ENCODE data around the gene MYCN.

The MYCN gene

DNA sequence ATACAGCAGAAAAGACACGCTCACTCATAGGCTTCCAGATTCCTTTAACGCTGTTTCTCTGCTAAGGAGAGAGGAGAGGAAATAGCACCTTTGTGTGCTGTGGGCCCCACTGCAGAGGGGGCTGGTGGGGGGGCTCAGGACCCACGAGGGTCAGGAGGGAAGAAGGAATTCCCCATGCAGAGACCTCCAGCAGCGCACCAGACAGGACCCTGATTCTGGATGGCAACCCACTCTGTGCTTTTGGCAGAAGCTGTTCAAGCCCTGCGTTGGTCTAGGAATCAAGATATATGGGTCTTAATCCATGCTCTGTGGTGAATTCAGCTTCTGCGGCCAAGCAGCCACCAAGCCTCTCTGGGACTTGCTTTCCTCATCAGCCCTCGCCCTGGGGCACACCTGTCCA lies 31.0 kb downstream of the MYCN start:
- Histone ChIP-seq H3K23ac (ENCODE audit: low read length in 2 of 2) (no peak overlapping the region), H2BK12ac (ENCODE audit: low read length in 2 of 2) (no peak overlapping the region), H2AFZ (ENCODE audit: low read depth, low read length) (no peak overlapping the region), H3K4me2 (ENCODE audit: low read length, poor library complexity, severe bottlenecking) (no peak overlapping the region), H2BK120ac (ENCODE audit: low read depth, low read length) (no peak overlapping the region), H2AK5ac (ENCODE audit: low read length, severe bottlenecking) (no peak overlapping the region), H3K14ac (ENCODE audit: low read length in 2 of 2) (no peak overlapping the region), H3K4me1 (ENCODE audit: control insufficient read depth, insufficient read depth, low read depth, low read length) (no peaks in the 10 kb centered on the region), H3K9ac (ENCODE audit: low read length) (no peak overlapping the region), H3K27me3 (ENCODE audit: control insufficient read depth in 1 of 2, insufficient read depth in 1 of 2, low read length in 2 of 2) (no peaks in the 10 kb centered on the region), H3K4me3 (ENCODE audit: insufficient read depth in 1 of 2, low read depth in 1 of 2, low read length in 2 of 2) (no peak overlapping the region), H4K8ac (ENCODE audit: low read length) (no peak overlapping the region), H3K27ac (ENCODE audit: low read length, poor library complexity, severe bottlenecking) (no peak overlapping the region), H3K36me3 (ENCODE audit: control insufficient read depth in 1 of 2, insufficient read depth in 2 of 2, low read depth in 1 of 2, low read length in 2 of 2) (no peaks in the 10 kb centered on the region), H3K9me3 (ENCODE audit: control insufficient read depth, low read length) (no peaks in the 10 kb centered on the region), H2BK15ac (ENCODE audit: low read depth, poor library complexity, severe bottlenecking) (no peak overlapping the region), H2BK5ac (ENCODE audit: low read depth, low read length, poor library complexity, severe bottlenecking) (no peak overlapping the region), H3K18ac (ENCODE audit: low read depth in 1 of 2, low read length in 2 of 2) (no peak overlapping the region), H3K79me1 (replicated peaks; ENCODE audit: low read length, poor library complexity, severe bottlenecking) (no peaks in the 10 kb centered on the region), H4K91ac (ENCODE audit: low read length) (no peak overlapping the region), H3K4ac (ENCODE audit: low read depth in 1 of 2, low read length in 2 of 2) (no peak overlapping the region)
- 58% methylated on average over 6 of the region's 7 CpGs for WGBS
- DNase-seq, result no peak

DNA sequence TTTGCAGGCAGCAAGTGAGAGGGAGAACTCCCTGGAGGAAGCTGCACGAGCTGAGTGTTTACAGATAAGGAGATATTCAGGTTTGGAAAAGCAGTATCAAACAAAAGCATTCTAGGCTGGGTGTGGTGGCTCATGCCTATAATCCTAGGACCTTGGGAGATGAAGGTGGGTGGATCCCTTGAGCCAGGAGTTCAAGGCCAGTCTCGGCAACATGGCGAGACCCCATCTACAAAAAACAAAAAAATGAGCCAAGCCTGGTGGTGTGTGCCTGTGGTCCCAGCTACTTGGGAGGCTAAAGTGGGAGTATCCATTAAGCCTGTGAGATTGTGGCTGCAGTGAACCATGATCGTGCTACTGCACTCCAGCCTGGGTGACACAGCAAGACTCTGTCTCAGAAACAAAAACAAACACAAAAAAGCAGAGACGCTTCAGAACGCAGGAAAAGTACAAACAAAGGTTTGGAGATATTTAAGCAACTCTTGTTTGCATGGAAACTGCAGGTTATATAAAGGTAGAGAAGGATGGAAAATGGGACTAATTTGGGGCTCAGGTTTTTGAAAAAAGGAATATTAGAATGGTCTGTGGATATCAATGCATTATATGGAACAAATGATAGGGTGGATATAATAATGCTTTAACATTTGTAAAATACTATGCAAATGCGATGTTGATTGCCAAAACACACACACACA lies 31.6 kb downstream of the MYCN start:
- Histone ChIP-seq H3K9ac (ENCODE audit: low read length) (no peak overlapping the region), H3K36me3 (ENCODE audit: control insufficient read depth in 1 of 2, insufficient read depth in 2 of 2, low read depth in 1 of 2, low read length in 2 of 2) (no peaks in the 10 kb centered on the region), H3K4me2 (ENCODE audit: low read length, poor library complexity, severe bottlenecking) (no peak overlapping the region), H2AFZ (ENCODE audit: low read depth, low read length) (no peak overlapping the region), H3K4me1 (ENCODE audit: control insufficient read depth, insufficient read depth, low read depth, low read length) (no peaks in the 10 kb centered on the region), H3K4me3 (ENCODE audit: insufficient read depth in 1 of 2, low read depth in 1 of 2, low read length in 2 of 2) (no peak overlapping the region), H3K4ac (ENCODE audit: low read depth in 1 of 2, low read length in 2 of 2) (no peak overlapping the region), H2BK12ac (ENCODE audit: low read length in 2 of 2) (no peak overlapping the region), H3K79me1 (replicated peaks; ENCODE audit: low read length, poor library complexity, severe bottlenecking) (no peaks in the 10 kb centered on the region), H3K9me3 (ENCODE audit: control insufficient read depth, low read length) (no peaks in the 10 kb centered on the region), H4K91ac (ENCODE audit: low read length) (no peak overlapping the region), H3K18ac (ENCODE audit: low read depth in 1 of 2, low read length in 2 of 2) (no peak overlapping the region), H3K27ac (ENCODE audit: low read length, poor library complexity, severe bottlenecking) (no peak overlapping the region), H2BK5ac (ENCODE audit: low read depth, low read length, poor library complexity, severe bottlenecking) (no peak overlapping the region), H3K23ac (ENCODE audit: low read length in 2 of 2) (no peak overlapping the region), H2AK5ac (ENCODE audit: low read length, severe bottlenecking) (no peak overlapping the region), H3K14ac (ENCODE audit: low read length in 2 of 2) (no peak overlapping the region), H3K27me3 (ENCODE audit: control insufficient read depth in 1 of 2, insufficient read depth in 1 of 2, low read length in 2 of 2) (no peaks in the 10 kb centered on the region), H2BK120ac (ENCODE audit: low read depth, low read length) (no peak overlapping the region), H4K8ac (ENCODE audit: low read length) (no peak overlapping the region), H2BK15ac (ENCODE audit: low read depth, poor library complexity, severe bottlenecking) (no peak overlapping the region)
- WGBS, result 63% methylated on average over 6 of the region's 7 CpGs
- no peak for DNase-seq

DNA sequence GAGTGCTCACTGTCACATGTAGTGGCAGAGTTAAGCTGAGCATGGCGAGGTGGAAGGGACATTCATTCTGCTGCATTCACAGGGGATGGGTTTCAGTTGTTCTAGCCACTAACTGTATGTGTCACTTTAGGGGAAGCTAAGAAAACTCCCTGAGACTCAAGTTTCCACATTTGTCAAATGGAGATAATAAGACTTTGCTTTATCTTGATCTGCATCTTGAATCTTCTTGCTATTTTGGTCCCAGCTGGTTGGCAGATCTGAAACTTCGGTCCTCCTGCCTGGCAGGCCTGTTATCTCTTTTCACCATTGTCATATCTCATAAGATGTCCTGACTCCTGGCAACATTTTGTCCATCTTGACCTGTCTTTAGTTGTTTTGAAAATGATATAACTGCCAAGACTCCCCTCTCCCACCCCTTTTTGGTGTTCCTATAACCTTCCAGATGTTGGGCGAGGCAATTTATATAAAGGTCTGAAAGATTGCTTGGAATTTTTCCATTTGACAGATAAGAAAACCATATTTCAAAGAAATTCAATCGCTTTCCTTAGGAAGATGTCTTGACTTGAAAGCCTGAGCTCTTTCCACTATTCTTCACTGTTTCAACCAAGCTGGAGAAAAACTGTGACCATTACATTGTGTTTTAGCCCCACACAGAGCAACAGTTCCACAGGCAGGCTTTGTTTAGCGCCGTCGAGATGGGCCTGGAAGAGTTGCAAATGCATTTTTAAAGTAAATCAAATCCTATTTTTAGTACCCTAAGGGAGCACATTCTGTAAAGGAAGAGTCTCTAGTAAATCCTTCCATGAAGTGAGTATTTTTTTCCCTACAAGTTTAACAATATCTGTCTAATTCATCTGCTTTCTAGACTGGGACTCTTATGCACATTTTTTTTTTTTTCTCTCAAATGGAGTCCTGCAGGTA lies 33.4 kb downstream of the MYCN start:
- no peak overlapping the region for H2AFZ ChIP-seq (ENCODE audit: low read depth, low read length)
- DNase-seq, result no peak
- no peaks in the 10 kb centered on the region for H3K36me3 ChIP-seq (ENCODE audit: control insufficient read depth in 1 of 2, insufficient read depth in 2 of 2, low read depth in 1 of 2, low read length in 2 of 2)
- H3K9ac ChIP-seq (ENCODE audit: low read length), result no peak overlapping the region
- H4K91ac ChIP-seq (ENCODE audit: low read length), result no peak overlapping the region
- H3K4me2 ChIP-seq (ENCODE audit: low read length, poor library complexity, severe bottlenecking), result no peak overlapping the region
- no peak overlapping the region for H3K4me3 ChIP-seq (ENCODE audit: insufficient read depth in 1 of 2, low read depth in 1 of 2, low read length in 2 of 2)
- H3K4me1 ChIP-seq (ENCODE audit: control insufficient read depth, insufficient read depth, low read depth, low read length), result no peaks in the 10 kb centered on the region
- H3K18ac ChIP-seq (ENCODE audit: low read depth in 1 of 2, low read length in 2 of 2), result no peak overlapping the region
- H2BK120ac ChIP-seq (ENCODE audit: low read depth, low read length), result no peak overlapping the region
- no peak overlapping the region for H2BK5ac ChIP-seq (ENCODE audit: low read depth, low read length, poor library complexity, severe bottlenecking)
- H4K8ac ChIP-seq (ENCODE audit: low read length), result no peak overlapping the region
- no peaks in the 10 kb centered on the region for H3K79me1 ChIP-seq (replicated peaks; ENCODE audit: low read length, poor library complexity, severe bottlenecking)
- H3K27me3 ChIP-seq (ENCODE audit: control insufficient read depth in 1 of 2, insufficient read depth in 1 of 2, low read length in 2 of 2), result no peaks in the 10 kb centered on the region
- no peak overlapping the region for H3K23ac ChIP-seq (ENCODE audit: low read length in 2 of 2)
- H2BK12ac ChIP-seq (ENCODE audit: low read length in 2 of 2), result no peak overlapping the region
- H3K4ac ChIP-seq (ENCODE audit: low read depth in 1 of 2, low read length in 2 of 2), result no peak overlapping the region
- H3K9me3 ChIP-seq (ENCODE audit: control insufficient read depth, low read length), result no peaks in the 10 kb centered on the region
- 78% methylated on average over 3 of the region's 7 CpGs for WGBS
- no peak overlapping the region for H2AK5ac ChIP-seq (ENCODE audit: low read length, severe bottlenecking)
- H3K27ac ChIP-seq (ENCODE audit: low read length, poor library complexity, severe bottlenecking), result no peak overlapping the region
- no peak overlapping the region for H2BK15ac ChIP-seq (ENCODE audit: low read depth, poor library complexity, severe bottlenecking)
- H3K14ac ChIP-seq (ENCODE audit: low read length in 2 of 2), result no peak overlapping the region

DNA sequence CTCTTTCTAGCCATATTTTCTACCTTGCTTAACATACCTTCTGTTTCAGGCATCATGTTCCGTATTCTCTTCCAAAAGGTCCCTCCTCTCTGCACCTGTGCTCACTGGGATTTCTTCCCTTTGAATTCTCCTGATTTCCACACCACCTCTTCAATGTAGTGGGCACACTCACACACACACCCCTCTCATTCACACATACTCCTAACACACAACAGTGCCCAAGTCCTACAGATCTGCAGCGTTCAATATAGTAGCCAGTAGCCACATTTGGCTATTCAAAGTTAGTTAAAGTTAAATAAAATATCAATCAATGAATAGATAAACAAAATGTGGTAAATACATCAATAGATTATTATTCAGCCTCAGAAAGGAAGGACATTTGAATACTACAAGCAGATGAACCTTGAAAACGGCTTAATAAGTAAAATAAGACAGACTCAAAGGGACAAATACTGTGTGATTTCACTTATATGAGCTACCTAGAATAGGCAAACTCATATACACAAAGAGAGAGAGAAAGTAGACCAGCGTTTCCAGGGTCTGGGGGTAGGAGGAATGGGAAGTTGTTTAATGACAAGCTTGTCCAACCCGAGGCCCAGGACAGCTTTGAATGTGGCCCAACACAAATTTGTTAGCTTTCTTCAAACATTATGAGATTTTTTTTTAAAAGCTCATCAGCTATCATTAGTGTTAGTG lies 34.4 kb downstream of the MYCN start:
- no peak for DNase-seq
- no peak overlapping the region for H4K91ac ChIP-seq (ENCODE audit: low read length)
- H3K23ac ChIP-seq (ENCODE audit: low read length in 2 of 2), result no peak overlapping the region
- no peak overlapping the region for H3K14ac ChIP-seq (ENCODE audit: low read length in 2 of 2)
- H3K36me3 ChIP-seq (ENCODE audit: control insufficient read depth in 1 of 2, insufficient read depth in 2 of 2, low read depth in 1 of 2, low read length in 2 of 2), result no peaks in the 10 kb centered on the region
- H3K9me3 ChIP-seq (ENCODE audit: control insufficient read depth, low read length), result no peaks in the 10 kb centered on the region
- H2AK5ac ChIP-seq (ENCODE audit: low read length, severe bottlenecking), result no peak overlapping the region
- no peak overlapping the region for H2BK15ac ChIP-seq (ENCODE audit: low read depth, poor library complexity, severe bottlenecking)
- no peak overlapping the region for H2BK120ac ChIP-seq (ENCODE audit: low read depth, low read length)
- H2BK5ac ChIP-seq (ENCODE audit: low read depth, low read length, poor library complexity, severe bottlenecking), result no peak overlapping the region
- H3K27ac ChIP-seq (ENCODE audit: low read length, poor library complexity, severe bottlenecking), result no peak overlapping the region
- WGBS, result 73% methylated on average over 1 of the region's 5 CpGs
- no peaks in the 10 kb centered on the region for H3K27me3 ChIP-seq (ENCODE audit: control insufficient read depth in 1 of 2, insufficient read depth in 1 of 2, low read length in 2 of 2)
- H3K9ac ChIP-seq (ENCODE audit: low read length), result no peak overlapping the region
- H3K79me1 ChIP-seq (replicated peaks; ENCODE audit: low read length, poor library complexity, severe bottlenecking), result no peaks in the 10 kb centered on the region
- no peak overlapping the region for H2BK12ac ChIP-seq (ENCODE audit: low read length in 2 of 2)
- H3K4me3 ChIP-seq (ENCODE audit: insufficient read depth in 1 of 2, low read depth in 1 of 2, low read length in 2 of 2), result no peak overlapping the region
- no peaks in the 10 kb centered on the region for H3K4me1 ChIP-seq (ENCODE audit: control insufficient read depth, insufficient read depth, low read depth, low read length)
- no peak overlapping the region for H2AFZ ChIP-seq (ENCODE audit: low read depth, low read length)
- no peak overlapping the region for H4K8ac ChIP-seq (ENCODE audit: low read length)
- no peak overlapping the region for H3K4me2 ChIP-seq (ENCODE audit: low read length, poor library complexity, severe bottlenecking)
- H3K4ac ChIP-seq (ENCODE audit: low read depth in 1 of 2, low read length in 2 of 2), result no peak overlapping the region
- H3K18ac ChIP-seq (ENCODE audit: low read depth in 1 of 2, low read length in 2 of 2), result no peak overlapping the region

All from mesenchymal stem cell (in vitro differentiated cells and primary cell).